GM12872 (cell line): ENCODE measurements around the gene OPTC.

ENCODE experiments used
- TF ChIP-seq, protein P1 (sequence below): IDR thresholded peaks from 3 replicates; pipeline ENCODE4 v1.5.1; 2011; ENCODE audit warnings: low read depth, mild to moderate bottlenecking, low read length, moderate library complexity; ENCODE audit not compliant: insufficient read depth

OPTC gene

DNA sequence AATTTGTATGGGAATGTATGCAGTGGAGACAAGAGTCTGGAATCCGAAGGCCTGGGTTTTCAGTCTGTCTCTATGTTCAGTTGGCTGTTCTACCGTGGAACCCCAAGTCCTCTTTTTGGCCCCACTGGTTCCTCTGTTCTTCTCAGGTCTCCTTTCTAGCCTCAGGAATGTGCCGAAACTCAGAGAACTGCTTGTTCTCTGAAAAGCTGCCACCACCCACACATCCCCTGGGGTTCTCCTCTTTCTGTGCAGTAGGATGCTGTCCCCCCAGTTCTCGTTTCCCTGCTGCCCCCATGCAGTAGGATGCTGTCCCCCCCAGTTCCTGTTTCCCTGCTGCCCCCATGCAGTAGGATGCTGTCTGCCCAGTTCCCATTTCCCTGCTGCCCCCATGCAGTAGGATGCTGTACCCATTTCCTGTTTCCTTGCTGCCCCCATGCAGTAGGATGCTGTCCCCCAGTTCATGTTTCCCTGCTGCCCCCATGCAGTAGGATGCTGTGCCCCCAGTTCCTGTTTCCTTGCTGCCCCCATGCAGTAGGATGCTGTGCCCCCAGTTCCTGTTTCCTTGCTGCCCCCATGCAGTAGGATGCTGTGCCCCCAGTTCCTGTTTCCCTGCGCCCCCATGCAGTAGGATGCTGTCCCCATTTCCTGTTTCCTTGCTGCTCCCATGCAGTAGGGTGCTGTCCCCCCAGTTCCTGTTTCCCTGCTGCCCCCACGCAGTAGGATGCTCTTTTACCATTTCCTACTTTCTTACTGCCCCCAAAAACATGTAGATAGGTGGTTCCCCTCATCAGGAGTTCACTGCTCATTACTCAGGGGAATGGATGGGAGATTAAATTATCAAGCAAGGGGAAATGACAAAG lies 35.3 kb downstream of the OPTC start:
- TF ChIP-seq, protein P1, sequence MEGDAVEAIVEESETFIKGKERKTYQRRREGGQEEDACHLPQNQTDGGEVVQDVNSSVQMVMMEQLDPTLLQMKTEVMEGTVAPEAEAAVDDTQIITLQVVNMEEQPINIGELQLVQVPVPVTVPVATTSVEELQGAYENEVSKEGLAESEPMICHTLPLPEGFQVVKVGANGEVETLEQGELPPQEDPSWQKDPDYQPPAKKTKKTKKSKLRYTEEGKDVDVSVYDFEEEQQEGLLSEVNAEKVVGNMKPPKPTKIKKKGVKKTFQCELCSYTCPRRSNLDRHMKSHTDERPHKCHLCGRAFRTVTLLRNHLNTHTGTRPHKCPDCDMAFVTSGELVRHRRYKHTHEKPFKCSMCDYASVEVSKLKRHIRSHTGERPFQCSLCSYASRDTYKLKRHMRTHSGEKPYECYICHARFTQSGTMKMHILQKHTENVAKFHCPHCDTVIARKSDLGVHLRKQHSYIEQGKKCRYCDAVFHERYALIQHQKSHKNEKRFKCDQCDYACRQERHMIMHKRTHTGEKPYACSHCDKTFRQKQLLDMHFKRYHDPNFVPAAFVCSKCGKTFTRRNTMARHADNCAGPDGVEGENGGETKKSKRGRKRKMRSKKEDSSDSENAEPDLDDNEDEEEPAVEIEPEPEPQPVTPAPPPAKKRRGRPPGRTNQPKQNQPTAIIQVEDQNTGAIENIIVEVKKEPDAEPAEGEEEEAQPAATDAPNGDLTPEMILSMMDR: no peak

DNA sequence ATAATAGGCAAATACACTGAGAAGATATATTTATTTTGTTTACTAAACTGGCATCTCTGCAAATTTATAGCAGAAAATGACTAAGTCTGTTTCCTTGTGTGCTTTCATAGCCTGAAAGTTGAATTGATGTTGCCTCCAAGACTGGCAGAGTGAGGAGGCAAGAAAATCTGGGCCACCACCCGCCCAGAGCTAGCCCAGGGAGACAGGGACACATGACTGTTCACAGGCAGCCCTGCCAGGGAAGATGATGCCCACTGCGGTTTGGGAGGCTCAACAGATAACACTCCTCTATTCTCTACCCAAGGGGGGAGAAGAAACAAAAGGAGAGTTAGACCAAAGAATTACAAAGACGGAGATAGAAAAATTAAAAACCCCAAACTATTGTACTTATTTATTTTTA lies 37.1 kb downstream of the OPTC start:
- TF ChIP-seq, protein P1: no peak

DNA sequence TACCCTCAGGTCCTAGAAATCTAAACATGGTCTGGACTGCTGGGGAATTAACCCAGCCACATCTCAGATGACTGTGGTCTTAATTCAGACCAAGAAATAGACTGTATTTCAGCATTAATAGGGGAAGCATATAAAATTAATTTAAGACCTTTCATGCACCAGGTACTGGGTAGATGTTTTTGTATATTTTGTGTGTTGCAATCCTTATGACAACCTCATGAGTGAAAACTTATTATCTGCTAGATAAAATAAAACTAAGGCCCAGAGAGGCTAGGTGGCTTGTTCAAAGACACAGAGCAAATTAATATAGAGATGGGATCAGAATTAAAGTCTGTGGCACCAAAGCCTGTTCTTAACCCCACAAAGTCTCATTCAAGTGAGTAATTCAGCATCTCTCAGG lies 40.1 kb downstream of the OPTC start:
- TF ChIP-seq, protein P1: no peak

DNA sequence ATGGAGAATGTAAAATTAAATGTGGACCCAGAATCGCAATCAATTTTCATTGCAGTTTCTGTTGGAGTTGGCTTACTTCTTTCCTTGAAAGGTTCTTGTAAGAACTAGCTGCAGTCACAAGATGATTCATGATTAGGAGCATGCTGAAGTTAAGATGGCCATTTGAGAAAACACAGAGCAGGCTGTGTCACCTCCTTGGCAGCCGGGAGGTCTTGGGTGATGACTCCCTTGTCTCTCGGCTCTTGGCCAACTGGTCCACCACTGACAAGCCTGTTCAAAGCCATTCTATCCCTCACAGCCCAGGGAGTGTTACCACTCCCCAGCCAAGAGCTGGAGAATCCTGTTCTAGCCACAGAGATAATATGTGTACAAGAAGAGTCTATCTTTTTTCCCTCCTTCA lies 40.6 kb downstream of the OPTC start:
- TF ChIP-seq, protein P1: no peak

DNA sequence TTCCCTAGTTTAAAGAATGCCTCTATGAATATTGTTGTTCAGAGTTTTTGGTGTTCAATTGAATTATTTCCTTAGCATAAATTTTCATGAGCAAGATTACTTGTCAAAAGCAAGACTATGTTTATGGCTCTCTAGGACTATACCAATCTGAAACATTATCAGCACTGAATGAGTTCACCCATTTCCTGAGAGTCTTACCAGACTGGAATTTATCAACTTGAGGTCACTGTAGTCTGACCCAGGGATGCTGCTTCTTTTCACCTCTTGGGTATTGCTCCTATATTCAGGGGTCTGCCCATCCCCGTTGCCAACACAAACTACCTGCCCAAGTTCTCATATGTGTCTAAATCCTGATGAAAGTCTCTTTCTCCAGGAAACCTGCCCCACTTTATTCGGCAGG lies 42.6 kb downstream of the OPTC start:
- TF ChIP-seq, protein P1: no peak

DNA sequence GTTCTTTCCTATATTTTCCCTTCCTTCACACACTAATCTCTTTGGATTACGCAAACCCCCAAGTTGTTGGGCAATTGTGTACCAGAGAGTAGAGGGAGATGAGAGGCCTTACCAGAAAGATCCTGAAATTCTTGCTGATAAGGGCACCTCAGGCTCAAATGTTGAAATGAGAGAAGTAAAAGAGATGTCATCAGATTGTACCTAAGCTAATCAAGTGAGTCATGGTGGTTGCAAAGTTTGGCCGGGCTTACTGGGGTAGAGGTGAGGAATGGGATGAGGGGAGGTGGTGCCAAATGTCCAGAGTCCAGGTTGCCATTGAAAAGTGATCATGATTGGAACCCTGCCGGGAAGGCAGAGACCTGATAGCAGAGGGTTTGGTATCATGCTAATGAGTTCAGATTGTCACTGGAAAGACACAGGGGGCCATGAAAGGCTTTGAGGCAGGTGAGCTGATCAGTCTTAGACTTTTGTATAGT lies 43.1 kb downstream of the OPTC start:
- TF ChIP-seq, protein P1: no peak

DNA sequence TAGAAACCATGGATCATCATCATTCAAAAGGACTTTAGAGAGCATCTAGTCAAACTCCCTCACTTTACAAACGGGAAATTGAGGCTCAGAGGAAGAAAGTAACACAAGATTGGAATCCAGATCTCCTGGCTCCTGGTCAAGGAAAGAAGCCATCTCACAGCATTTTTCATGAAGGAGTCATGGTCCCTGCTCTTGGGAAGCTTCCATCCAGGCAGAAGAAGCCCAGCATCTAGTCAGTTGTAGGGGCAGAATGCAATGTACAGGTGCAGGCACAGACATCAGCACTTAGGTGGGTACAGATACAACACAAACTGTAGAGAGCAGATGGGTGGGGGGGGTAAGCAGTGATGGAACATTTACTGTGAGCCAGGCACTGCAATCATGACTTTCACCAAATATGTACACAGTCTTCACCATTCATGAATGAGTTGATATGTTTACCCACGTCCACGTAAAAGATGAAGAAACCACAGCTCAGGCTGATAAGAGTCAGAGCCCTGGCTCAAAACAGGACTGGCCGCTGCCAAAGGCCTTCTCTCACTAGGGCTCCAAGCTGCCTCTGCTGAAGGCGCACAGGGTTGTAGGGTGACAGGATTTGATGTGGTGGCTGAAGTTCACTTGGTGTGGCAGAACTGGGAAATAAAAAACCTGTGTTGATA lies 44.0 kb downstream of the OPTC start:
- TF ChIP-seq, protein P1: no peak
